SK-N-SH (cell line): ENCODE data around the gene OLFML2A. TPM values are rescaled to one million over a fixed set of nuclear protein-coding genes. Genes with fewer than 3 reads are reported as not detected.

Source experiments
- CTCF ChIA-PET: fragments of 300-600, 350-600 bp; formaldehyde crosslinking; extraction: SDS; loops from one replicate; lab custom pipeline; 2021; lab: Yijun Ruan, JAX
- POLR2A ChIA-PET: fragments of 350-600 bp; sonication (Branson Sonifier 250); formaldehyde crosslinking; extraction: SDS; loops from one replicate; lab custom pipeline; 2020; ENCODE audit warnings: antibody characterized with exemption, inconsistent platforms; lab: Yijun Ruan, JAX
- DNase-seq: peaks from one replicate; pipeline ENCODE4 v3.0.0; 2012
- H2AFZ ChIP-seq: fragments of 200-600 bp; sonication (generic); 2 replicates; pipeline ENCODE4 v1.8.1; 2016; ENCODE audit warnings: antibody characterized with exemption, mild to moderate bottlenecking, low read depth
- H3F3A ChIP-seq: fragments of 200-600 bp; sonication (generic); replicated peaks from 2 replicates; pipeline ENCODE3; 2016; ENCODE audit warnings: antibody characterized with exemption, mild to moderate bottlenecking; ENCODE audit not compliant: insufficient read depth
- H3K27ac ChIP-seq, 2 experiments: fragments of 200-500 bp in 1 of 2; fragments of 200-600 bp in 1 of 2; sonication (Bioruptor generic) in 1 of 2; sonication (generic), shearing (Covaris generic) in 1 of 2; 2 replicates each; pipeline versions ENCODE4 v1.5.1 to v1.6.1; 2014 to 2016; ENCODE audit warnings: low read depth in 2 of 2, inconsistent platforms in 1 of 2, low read length in 1 of 2, mild to moderate bottlenecking in 1 of 2, mixed read lengths in 1 of 2
- H3K27me3 ChIP-seq: fragments of 200-600 bp; sonication (generic), shearing (Covaris generic); 2 replicates; pipeline ENCODE4 v1.6.1; 2016; ENCODE audit warnings: mixed run types; ENCODE audit not compliant: insufficient read depth
- H3K36me3 ChIP-seq, 2 experiments: fragments of 200-500 bp in 1 of 2; fragments of 200-600 bp in 1 of 2; sonication (Bioruptor generic) in 1 of 2; sonication (generic) in 1 of 2; replicated peaks in 1 of 2; 2 replicates each; pipeline versions ENCODE3 to v1.5.1; 2014 to 2016; ENCODE audit warnings: low read length in 1 of 2, mild to moderate bottlenecking in 1 of 2; ENCODE audit not compliant: insufficient read depth in 2 of 2, control insufficient read depth in 1 of 2
- H3K4me1 ChIP-seq, 2 experiments: fragments of 200-500 bp in 1 of 2; fragments of 200-600 bp in 1 of 2; sonication (Bioruptor generic) in 1 of 2; sonication (generic), shearing (Covaris generic) in 1 of 2; 2 replicates each; pipeline versions ENCODE4 v1.5.1 to v1.6.1; 2014 to 2016; ENCODE audit warnings: low read depth in 1 of 2, low read length in 1 of 2, mixed run types in 1 of 2; ENCODE audit not compliant: insufficient read depth in 2 of 2, control insufficient read depth in 1 of 2
- H3K4me2 ChIP-seq: fragments of 200-600 bp; sonication (generic), shearing (Covaris generic); 2 replicates; pipeline ENCODE4 v1.6.1; 2017; ENCODE audit warnings: mixed run types
- H3K4me3 ChIP-seq, 2 experiments: fragments of 200-500 bp in 1 of 2; fragments of 200-600 bp in 1 of 2; sonication (Bioruptor generic) in 1 of 2; sonication (generic), shearing (Covaris generic) in 1 of 2; 2 replicates each; pipeline versions ENCODE4 v1.5.1 to v1.8.1; 2014 to 2016; ENCODE audit warnings: low read depth in 2 of 2, inconsistent platforms in 1 of 2, low read length in 1 of 2, mild to moderate bottlenecking in 1 of 2, mixed read lengths in 1 of 2, moderate library complexity in 1 of 2
- H3K79me2 ChIP-seq: fragments of 200-600 bp; sonication (generic); 2 replicates; pipeline ENCODE4 v1.8.1; 2017; ENCODE audit warnings: mild to moderate bottlenecking; ENCODE audit not compliant: insufficient read depth
- H3K9ac ChIP-seq: fragments of 200-600 bp; sonication (generic); 2 replicates; pipeline ENCODE4 v1.6.1; 2017; ENCODE audit warnings: mixed run types
- H3K9me2 ChIP-seq: fragments of 200-600 bp; sonication (generic); 2 replicates; pipeline ENCODE4 v1.6.1; 2017; ENCODE audit warnings: mixed run types
- H3K9me3 ChIP-seq: fragments of 200-600 bp; sonication (generic); 2 replicates; pipeline ENCODE4 v1.6.1; 2017; ENCODE audit warnings: mixed run types, mild to moderate bottlenecking, moderate library complexity
- H4K20me1 ChIP-seq: fragments of 200-600 bp; sonication (generic); 2 replicates; pipeline ENCODE4 v1.6.1; 2017; ENCODE audit warnings: mild to moderate bottlenecking, mixed run types; ENCODE audit not compliant: insufficient read depth
- EP300 ChIP-seq, 2 experiments: IDR thresholded peaks; 2 replicates each; pipeline versions ENCODE4 v1.4.0 to v1.6.1; 2012; ENCODE audit warnings: borderline replicate concordance in 1 of 2, low read depth in 1 of 2, low read length in 1 of 2
- EZH2phosphoT487 ChIP-seq: fragments of 200-600 bp; sonication (generic); IDR thresholded peaks from 2 replicates; pipeline ENCODE4 v1.6.1; 2017; ENCODE audit warnings: low read depth, mixed run types, mild to moderate bottlenecking, antibody characterized with exemption, moderate library complexity, borderline replicate concordance
- FOSL2 ChIP-seq: IDR thresholded peaks from 2 replicates; pipeline ENCODE4 v1.4.0; 2012; ENCODE audit warnings: low read depth, mild to moderate bottlenecking, moderate library complexity, borderline replicate concordance
- FOXM1 ChIP-seq: IDR thresholded peaks from 2 replicates; pipeline ENCODE4 v1.4.0; 2012; ENCODE audit warnings: low read depth, mild to moderate bottlenecking
- JUND ChIP-seq: IDR thresholded peaks from 2 replicates; pipeline ENCODE4 v1.4.0; 2012
- NRF1 ChIP-seq: IDR thresholded peaks from 2 replicates; pipeline ENCODE4 v1.6.1; 2012; ENCODE audit warnings: low read depth, mild to moderate bottlenecking, low read length
- PBX3 ChIP-seq: IDR thresholded peaks from 2 replicates; pipeline ENCODE4; 2012
- POLR2AphosphoS5 ChIP-seq: IDR thresholded peaks from 2 replicates; pipeline ENCODE4 v1.6.1; 2012; ENCODE audit warnings: low read depth, low read length
- RCOR1 ChIP-seq: fragments of 150-350 bp; IDR thresholded peaks from 2 replicates; pipeline ENCODE4 v1.6.1; 2017; ENCODE audit warnings: antibody characterized with exemption, low read length
- REST ChIP-seq: IDR thresholded peaks from 2 replicates; pipeline ENCODE4 v1.6.1; 2012; ENCODE audit warnings: mild to moderate bottlenecking, low read depth, low read length, moderate library complexity
- RFX5 ChIP-seq: IDR thresholded peaks from 2 replicates; pipeline ENCODE4 v1.6.1; 2012; ENCODE audit warnings: mild to moderate bottlenecking, improper control_type of control experiment, low read length
- SIN3A ChIP-seq: IDR thresholded peaks from 2 replicates; pipeline ENCODE4 v1.6.1; 2012; ENCODE audit warnings: low read depth, mild to moderate bottlenecking, low read length, moderate library complexity, borderline replicate concordance
- TAF1 ChIP-seq: IDR thresholded peaks from 2 replicates; pipeline ENCODE4 v1.6.1; 2012; ENCODE audit warnings: low read depth, mild to moderate bottlenecking, low read length, moderate library complexity, borderline replicate concordance
- TCF12 ChIP-seq: IDR thresholded peaks from 2 replicates; pipeline ENCODE4 v1.4.0; 2012
- USF1 ChIP-seq: IDR thresholded peaks from 2 replicates; pipeline ENCODE4 v1.4.0; 2012; ENCODE audit warnings: low read depth, borderline replicate concordance
- WGBS: methylation state at CpG from one replicate; pipeline ENCODE4 v1.1.6; 2017; ENCODE audit warnings: low lambda C conversion rate; 5-methylcytosine and 5-hydroxymethylcytosine counted together
- polyA plus RNA-seq, 3 experiments: library from polyadenylated mRNA; depleted of rRNA; stranded (reverse); fragments of >200 nt; gene quantifications; 2 replicates each; pipeline ENCODE4 v1.2.3, GENCODE V29; 2012

OLFML2A gene
- polyA plus RNA-seq, 1 of the 3 experiments (the other 2 are of a cell fraction) = 7.7 TPM

GRCh38 chr9:124743686-124744348 lies 33.1 kb upstream of the OLFML2A start:
- Histone ChIP-seq H3K9me3 (no peaks in the 10 kb centered on the region), H2AFZ (no peak overlapping the region), H3K79me2 (peaks cover 25% of the 10 kb centered on the region), H3K27ac (peak overlapping the region; percentile 18 to 65; a peak in 3 of 4 replicates), H3K4me3 (no peak overlapping the region), H3K9ac (peak overlapping the region; percentile 21; the same call in 1 of the 2 replicates), H3K4me2 (peak overlapping the region; percentile 54; the same call in 1 of the 2 replicates), H3K9me2 (no peaks in the 10 kb centered on the region), H3K27me3 (no peaks in the 10 kb centered on the region), H4K20me1 (no peaks in the 10 kb centered on the region), H3F3A (peaks cover 24% of the 10 kb centered on the region), H3K4me1 (peaks cover 8 to 36% of the 10 kb centered on the region in 2 experiments), H3K36me3 (no peaks in the 10 kb centered on the region)
- DNase-seq = no peak
- TF ChIP-seq POLR2AphosphoS5 (no peak), JUND (peak; percentile 56), TCF12 (peak; percentile 20; the same call in 1 of the 2 replicates), SIN3A (no peak), FOSL2 (peak; percentile 54; the same call in 1 of the 2 replicates), FOXM1 (no peak), TAF1 (no peak), PBX3 (no peak), EP300 (IDR thresholded peaks at IDR 0.05; ENCODE audit: borderline replicate concordance in 1 of 2, low read depth in 1 of 2, low read length in 1 of 2) (peak in 1 of 2 experiments; percentile 23; a peak in 1 of 4 replicates), EZH2phosphoT487 (no peak), NRF1 (no peak), REST (no peak), USF1 (no peak), RCOR1 (no peak), RFX5 (no peak)
- ChIA-PET POLR2A (no interaction called here), CTCF (interaction anchor here (1.0 to 4.6 kb wide), 14 partner anchors 10 to 207 kb away, joined by 3 to 20 read pairs (median 6); partner anchors contain the start of genes NR6A1 and WDR38)
- WGBS = 62% methylated on average over 5 of the region's 5 CpGs
